DND-41 (cell line): ENCODE data around the gene SPINT4.

ENCODE experiments used
- ATAC-seq: fragments of 200-7000 bp; cut with Tn5 transposase; 3 replicates; pipeline ENCODE4 v1.9.1; 2021; ENCODE audit warnings: low read depth; ENCODE audit not compliant: insufficient read depth
- DNase-seq: peaks from one replicate; pipeline ENCODE4 v3.0.0-alpha.2; 2020
- H2AFZ ChIP-seq: 2 replicates; pipeline ENCODE4 v1.6.0; 2012; ENCODE audit warnings: low read depth, low read length
- H3K27ac ChIP-seq: 2 replicates; pipeline ENCODE4 v1.5.1; 2012; ENCODE audit warnings: low read length, inconsistent platforms
- H3K27me3 ChIP-seq: fragments of 200-600 bp; sonication (generic); 2 replicates; pipeline ENCODE4 v1.6.0; 2012; ENCODE audit warnings: low read length, mild to moderate bottlenecking, inconsistent platforms; ENCODE audit not compliant: insufficient read depth, poor library complexity
- H3K36me3 ChIP-seq: 2 replicates; pipeline ENCODE4 v1.5.1; 2012; ENCODE audit warnings: low read length, inconsistent platforms; ENCODE audit not compliant: insufficient read depth
- H3K4me1 ChIP-seq: 2 replicates; pipeline ENCODE4 v1.5.1; 2012; ENCODE audit warnings: mild to moderate bottlenecking, low read length; ENCODE audit not compliant: insufficient read depth
- H3K4me2 ChIP-seq: 2 replicates; pipeline ENCODE4 v1.6.0; 2012; ENCODE audit warnings: mild to moderate bottlenecking, moderate library complexity, low read length, inconsistent platforms; ENCODE audit not compliant: insufficient read depth
- H3K4me3 ChIP-seq, 2 experiments: fragments of 200-600 bp in 1 of 2; shearing (Covaris generic) in 1 of 2; 2 replicates each; pipeline ENCODE4 v1.5.1; 2012 to 2016; ENCODE audit warnings: inconsistent platforms in 2 of 2, low read length in 2 of 2, mild to moderate bottlenecking in 2 of 2, low read depth in 1 of 2, moderate library complexity in 1 of 2
- H3K79me2 ChIP-seq: 2 replicates; pipeline ENCODE4 v1.6.0; 2012; ENCODE audit warnings: low read length, inconsistent platforms; ENCODE audit not compliant: insufficient read depth
- H3K9ac ChIP-seq: 2 replicates; pipeline ENCODE4 v1.6.0; 2012; ENCODE audit warnings: low read depth, mild to moderate bottlenecking, inconsistent platforms, low read length, moderate library complexity
- H3K9me3 ChIP-seq: 2 replicates; pipeline ENCODE4 v1.5.1; 2012; ENCODE audit warnings: low read length, moderate library complexity, mild to moderate bottlenecking, inconsistent platforms; ENCODE audit not compliant: insufficient read depth, severe bottlenecking
- H4K20me1 ChIP-seq: 2 replicates; pipeline ENCODE4 v1.6.0; 2012; ENCODE audit warnings: low read length; ENCODE audit not compliant: insufficient read depth
- CTCF ChIP-seq: IDR thresholded peaks from 2 replicates; pipeline ENCODE4 v1.5.1; 2012; ENCODE audit warnings: borderline replicate concordance, low read length, moderate library complexity, mild to moderate bottlenecking; ENCODE audit not compliant: poor library complexity, severe bottlenecking; ENCODE audit errors: extremely low read depth
- EZH2 ChIP-seq: IDR thresholded peaks from 3 replicates; pipeline ENCODE4 v1.6.1; 2012; ENCODE audit warnings: borderline replicate concordance, low read depth, mild to moderate bottlenecking, moderate library complexity, low read length, inconsistent platforms; ENCODE audit not compliant: severe bottlenecking

SPINT4 gene

GRCh38 chr20:45775411-45775810 is 53.3 kb downstream of the SPINT4 start:
- Histone ChIP-seq H3K27ac (no peak overlapping the region), H3K36me3 (no peaks in the 10 kb centered on the region)
- ATAC-seq: no peak

More at GRCh38 chr20:45775411-45775810, 53.3 kb downstream of the SPINT4 start:
- H3K4me3 ChIP-seq: no peak overlapping the region
- H3K9me3 ChIP-seq: no peaks in the 10 kb centered on the region
- TF ChIP-seq EZH2 (no peak), CTCF (no peak)
- no peak overlapping the region for H2AFZ ChIP-seq
- no peak overlapping the region for H3K4me2 ChIP-seq
- no peak overlapping the region for H3K9ac ChIP-seq
- DNase-seq: no peak
- no peaks in the 10 kb centered on the region for H3K79me2 ChIP-seq
- H3K27me3 ChIP-seq: no peaks in the 10 kb centered on the region
- peaks cover 9% of the 10 kb centered on the region for H3K4me1 ChIP-seq
- no peaks in the 10 kb centered on the region for H4K20me1 ChIP-seq
